HG03432 (cell line): Measurements from ENCODE around the gene ITGBL1.

ENCODE experiments used
- ATAC-seq: cut with Tn5 transposase; IDR thresholded peaks from one replicate; pipeline ENCODE4 v1.9.1; 2021; ENCODE audit warnings: mild to moderate bottlenecking, moderate library complexity; ENCODE audit not compliant: unreplicated experiment

The ITGBL1 gene

DNA sequence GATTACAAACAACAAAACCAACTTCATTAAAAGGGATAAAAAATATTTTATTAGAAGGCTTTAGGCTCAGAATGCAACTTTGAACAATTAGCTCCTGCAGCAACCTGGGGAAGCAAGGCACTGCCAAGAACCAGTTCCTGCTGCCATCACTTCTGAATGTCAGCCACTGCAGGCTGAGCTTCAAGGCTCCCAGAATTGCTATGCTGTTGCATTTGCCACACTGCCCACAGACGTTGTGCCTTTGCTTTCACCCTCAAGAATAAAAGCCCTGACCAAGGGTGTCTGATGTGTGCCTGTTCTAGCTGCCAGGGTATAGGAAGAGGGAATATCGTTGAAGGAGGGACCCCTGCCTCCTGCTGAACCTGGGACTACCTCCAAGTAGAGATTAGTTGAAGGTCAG is 238.4 kb downstream of the ITGBL1 start:
- ATAC-seq: no peak

- no peak for ATAC-seq
Measured at GRCh38 chr13:101691341-101691860, 238.9 kb downstream of the ITGBL1 start.

DNA sequence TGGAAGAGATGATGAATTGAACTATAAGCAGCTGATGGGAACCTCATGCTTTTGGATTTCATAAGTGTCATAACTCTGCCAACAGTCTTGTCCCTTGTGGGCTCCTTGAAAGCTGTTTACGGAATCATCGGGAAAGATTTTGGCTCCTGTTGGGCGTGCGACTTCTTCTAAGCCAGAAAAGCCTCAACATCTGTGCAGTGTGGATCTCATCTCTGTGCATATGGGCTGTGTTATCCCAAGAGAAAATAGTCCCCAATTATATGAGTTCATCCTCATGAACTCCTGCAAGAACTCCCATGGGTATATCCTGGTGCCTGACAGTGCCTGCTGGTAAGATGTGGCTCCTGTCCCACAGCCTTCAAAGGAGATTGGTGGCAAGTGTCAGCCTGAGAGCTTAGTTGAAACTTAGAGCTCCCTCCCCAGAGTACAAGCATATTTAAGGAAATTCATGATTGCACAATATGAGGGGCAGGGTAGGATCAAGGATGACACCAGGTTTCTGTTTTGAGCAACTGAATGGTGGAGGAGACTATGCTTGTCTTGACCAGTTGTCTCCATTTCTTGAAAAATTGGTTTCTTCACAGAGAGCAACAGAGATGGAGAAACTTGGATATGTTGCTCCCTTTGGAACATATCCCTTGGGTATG is 243.5 kb downstream of the ITGBL1 start:
- ATAC-seq: no peak

GRCh38 chr13:101697745-101698144 is 245.3 kb downstream of the ITGBL1 start:
- ATAC-seq: no peak

DNA sequence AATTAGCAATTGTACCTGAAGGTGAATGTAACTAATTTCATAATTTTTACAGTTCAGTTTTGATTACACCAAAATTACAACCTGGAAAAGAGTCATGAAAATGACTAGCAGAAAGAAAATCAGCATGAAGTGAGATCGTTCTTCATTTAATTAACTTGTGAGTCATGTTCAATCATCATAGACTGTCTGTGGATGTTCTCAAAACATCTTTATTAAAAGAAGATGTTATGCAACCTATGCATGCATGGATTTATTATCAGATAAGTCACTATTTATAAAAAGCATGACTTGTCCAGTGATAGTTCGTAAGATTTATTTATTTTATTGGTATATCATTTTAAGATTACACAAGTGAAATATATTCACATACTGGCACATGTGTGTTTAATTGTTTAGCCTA is 245.9 kb downstream of the ITGBL1 start:
- no peak for ATAC-seq

GRCh38 chr13:101700598-101700997 is 248.1 kb downstream of the ITGBL1 start:
- no peak for ATAC-seq

DNA sequence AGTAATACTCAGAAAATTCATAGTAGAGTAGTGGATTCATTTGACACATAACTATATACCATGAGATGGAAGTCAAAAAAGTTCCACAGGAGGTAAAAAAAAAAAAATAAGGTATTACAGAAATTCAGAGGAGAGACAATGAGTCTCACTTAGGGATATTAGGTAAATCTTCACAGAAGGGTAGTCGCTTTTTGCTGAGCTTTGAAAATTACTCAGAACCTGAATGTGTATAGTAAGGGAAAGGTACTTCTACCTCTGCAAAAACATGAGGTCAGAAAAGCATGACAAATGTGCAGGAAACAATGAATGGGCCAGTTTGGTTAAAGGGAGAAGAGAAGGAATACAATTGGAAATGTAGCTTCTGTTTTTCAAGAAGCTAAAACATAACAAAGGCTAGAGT is 250.6 kb downstream of the ITGBL1 start:
- no peak for ATAC-seq

DNA sequence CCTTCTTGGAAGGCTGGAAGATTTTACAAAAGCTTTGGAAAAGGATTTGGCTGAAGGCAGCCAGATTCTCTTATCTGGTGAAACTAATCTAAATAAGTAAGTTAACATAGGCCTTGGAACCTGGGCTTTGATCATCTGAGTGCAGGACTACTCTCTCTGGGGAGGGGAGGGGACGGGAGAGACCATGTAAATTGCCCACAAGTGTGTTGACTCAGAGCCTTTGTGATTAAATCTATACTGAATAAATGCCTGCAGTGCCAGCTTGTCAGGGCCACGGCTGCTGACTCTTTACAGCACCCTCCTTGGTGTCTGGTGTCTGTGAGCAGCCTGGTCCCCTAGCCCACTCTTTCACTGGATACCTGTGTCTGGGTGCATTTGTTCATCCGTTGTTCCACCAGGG is 251.4 kb downstream of the ITGBL1 start:
- no peak for ATAC-seq

- ATAC-seq: peak; percentile 48
Measured at GRCh38 chr13:101706651-101707050, 254.2 kb downstream of the ITGBL1 start.

DNA sequence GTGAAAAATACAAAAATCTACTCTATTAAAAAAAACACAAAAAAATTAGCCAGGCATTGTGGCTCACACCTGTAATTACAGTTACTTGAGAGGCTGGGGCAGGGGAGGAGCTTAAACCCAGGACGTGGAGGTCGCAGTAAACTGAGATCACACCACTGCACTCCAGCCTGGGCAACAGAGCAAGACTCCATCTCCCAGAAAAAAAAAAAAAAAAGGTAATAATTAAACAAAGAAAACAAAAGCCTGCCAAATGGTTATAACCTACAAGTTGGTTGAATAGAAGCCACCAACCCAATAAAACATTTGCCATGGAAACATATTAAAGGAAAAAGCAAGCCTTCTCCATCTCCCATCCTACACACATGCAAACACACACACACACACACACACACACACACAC is 255.2 kb downstream of the ITGBL1 start:
- ATAC-seq: no peak

GRCh38 chr13:101708115-101708514 is 255.6 kb downstream of the ITGBL1 start:
- ATAC-seq: no peak

GRCh38 chr13:101709952-101710351 is 257.5 kb downstream of the ITGBL1 start:
- no peak for ATAC-seq

- ATAC-seq: no peak
Measured at GRCh38 chr13:101711307-101712025, 259.0 kb downstream of the ITGBL1 start.

DNA sequence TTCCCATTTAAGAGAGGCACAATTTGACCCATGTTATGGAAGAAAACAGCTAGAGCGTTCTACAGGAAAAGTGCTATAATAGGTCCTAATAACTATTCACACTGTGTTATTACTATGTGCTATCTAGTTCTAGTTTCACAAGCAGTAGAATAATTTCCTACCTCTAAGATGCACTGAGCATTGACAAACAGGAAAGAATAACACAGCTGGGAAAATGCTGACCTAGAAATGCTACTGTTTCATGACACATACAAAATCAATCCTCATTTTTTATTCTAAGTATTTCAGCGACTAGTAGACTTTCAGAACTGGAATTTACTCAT is 259.5 kb downstream of the ITGBL1 start:
- no peak for ATAC-seq

- ATAC-seq: no peak
Measured at GRCh38 chr13:101714195-101714594, 261.7 kb downstream of the ITGBL1 start.

GRCh38 chr13:101717353-101717752 is 264.9 kb downstream of the ITGBL1 start:
- no peak for ATAC-seq

DNA sequence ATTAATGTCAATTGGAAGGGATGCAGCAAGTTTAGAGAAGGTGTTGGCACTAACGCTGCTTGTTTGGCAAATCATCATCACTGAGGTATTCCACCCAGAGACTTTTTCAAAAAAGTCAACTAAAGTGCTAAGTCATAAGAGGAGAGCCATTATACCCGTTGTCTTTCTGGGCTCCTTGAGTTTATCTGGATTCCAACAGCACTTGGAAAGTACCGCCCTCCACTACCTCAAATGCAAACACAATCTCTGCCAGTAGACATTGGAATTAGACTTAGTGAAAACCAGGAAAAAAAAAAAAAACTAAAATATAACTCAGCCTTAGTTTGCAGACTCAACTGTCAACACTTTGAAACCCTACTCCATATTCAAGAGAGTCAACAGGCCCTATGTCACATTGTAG is 266.0 kb downstream of the ITGBL1 start:
- ATAC-seq: no peak

DNA sequence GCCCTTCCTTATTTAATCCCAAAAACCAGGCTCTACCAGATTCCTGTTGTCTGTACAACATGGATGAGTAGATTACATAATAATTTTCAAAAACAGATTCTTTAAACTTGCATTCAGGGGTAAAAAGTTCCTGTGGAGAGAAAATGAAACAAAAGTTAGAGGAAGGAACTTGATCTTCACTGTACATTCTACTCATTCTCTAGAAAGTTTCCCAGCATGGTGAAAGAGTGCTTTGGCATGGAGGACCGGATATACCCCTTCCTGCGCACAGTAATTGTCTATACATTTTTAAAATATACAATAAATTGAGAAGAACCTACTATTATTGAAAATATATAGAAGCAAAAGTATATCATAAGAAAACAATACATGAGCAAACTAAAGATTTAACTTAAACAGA is 274.2 kb downstream of the ITGBL1 start:
- ATAC-seq: no peak

GRCh38 chr13:101727118-101727517 is 274.6 kb downstream of the ITGBL1 start:
- ATAC-seq: no peak

- no peak for ATAC-seq
Measured at GRCh38 chr13:101728021-101728420, 275.5 kb downstream of the ITGBL1 start.

DNA sequence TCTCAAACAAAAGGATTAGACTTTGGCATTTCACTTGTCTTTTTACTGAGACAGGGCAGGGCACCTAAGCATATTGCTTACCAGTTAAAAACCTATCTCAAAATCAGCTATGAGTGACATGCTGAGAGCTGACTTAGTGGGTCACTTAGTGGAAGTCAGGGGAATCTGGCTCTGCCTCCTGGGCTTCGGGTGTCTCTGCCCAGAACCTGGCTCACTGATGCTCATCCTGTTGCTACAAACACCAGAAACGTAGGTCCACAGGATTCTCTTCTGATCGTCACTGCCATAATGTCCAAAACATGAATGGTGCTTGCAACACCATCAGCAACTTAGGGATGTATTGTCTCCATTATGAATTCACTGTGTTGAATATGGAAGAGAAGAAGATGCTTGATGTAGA is 276.1 kb downstream of the ITGBL1 start:
- no peak for ATAC-seq

- no peak for ATAC-seq
Measured at GRCh38 chr13:101730420-101731000, 278.0 kb downstream of the ITGBL1 start.
